Activated CD4-positive, alpha-beta T cell treated with anti-CD3 and anti-CD28 coated beads for 24 hours (primary cell): ENCODE data around the gene TP63.
"Not testable (repeated sequence)": the region's sequence is repeated elsewhere in the genome, so short reads cannot be mapped to it uniquely, and the experiment has no call there.

ENCODE experiments used
- DNase-seq, 2 donors: peaks; one replicate each; pipeline ENCODE4 v3.0.0-alpha.2; 2020; ENCODE audit warnings: low read depth in 2 of 2

The TP63 gene

DNA sequence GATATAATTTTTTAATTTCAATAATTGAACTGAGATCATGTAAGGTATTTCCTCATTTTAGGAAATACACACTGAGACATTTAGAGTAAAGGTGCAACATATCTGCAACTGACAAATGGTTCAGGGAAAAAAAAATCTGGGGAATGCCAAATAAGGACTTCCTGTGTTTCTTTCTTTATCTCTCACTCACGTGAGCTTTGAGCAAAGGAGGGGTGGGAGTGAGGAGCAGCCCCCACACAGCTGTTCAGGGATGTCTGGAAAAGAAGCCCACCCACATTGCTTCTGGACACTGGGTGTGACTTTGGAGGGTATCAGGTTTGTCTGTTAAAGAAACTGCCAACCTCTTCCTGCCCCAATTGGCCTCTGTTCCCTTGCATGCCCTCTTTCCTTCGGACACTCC is 5.6 kb upstream of the TP63 start:
- DNase-seq, result no peak

- no peak for DNase-seq
These were observed 4.9 kb upstream of the TP63 start for GRCh38 chr3:189626286-189626685.

DNA sequence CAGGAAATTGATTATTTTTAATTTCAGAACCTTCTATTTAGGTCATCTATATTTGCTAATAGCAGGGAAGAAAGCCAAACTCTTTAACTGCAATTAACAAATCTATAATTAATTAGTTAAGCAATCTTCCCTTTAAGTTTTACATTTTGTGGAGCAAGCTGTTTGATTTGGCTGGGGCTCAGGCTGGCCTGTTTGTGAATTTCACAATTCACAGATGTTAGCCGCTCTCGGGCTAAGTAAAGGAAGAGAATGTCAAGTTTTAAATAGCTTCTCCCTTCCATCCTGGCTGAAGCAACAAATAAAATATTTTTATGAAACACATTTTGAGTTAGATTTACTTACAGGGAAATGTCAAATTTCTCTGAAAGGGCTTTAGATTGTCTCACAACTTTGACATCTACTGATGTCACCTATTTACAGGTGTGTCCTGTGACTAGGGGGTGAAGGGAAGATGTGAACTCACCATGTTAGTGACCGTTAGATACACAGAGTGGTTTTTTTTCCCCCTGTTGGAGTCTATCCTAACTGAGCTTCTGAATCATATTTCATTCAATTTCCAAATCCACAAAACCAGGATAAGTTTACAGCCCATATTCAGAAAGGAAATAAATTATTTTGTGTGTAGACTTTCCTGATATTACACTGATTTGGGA is 1.3 kb upstream of the TP63 start:
- no peak for DNase-seq

DNA sequence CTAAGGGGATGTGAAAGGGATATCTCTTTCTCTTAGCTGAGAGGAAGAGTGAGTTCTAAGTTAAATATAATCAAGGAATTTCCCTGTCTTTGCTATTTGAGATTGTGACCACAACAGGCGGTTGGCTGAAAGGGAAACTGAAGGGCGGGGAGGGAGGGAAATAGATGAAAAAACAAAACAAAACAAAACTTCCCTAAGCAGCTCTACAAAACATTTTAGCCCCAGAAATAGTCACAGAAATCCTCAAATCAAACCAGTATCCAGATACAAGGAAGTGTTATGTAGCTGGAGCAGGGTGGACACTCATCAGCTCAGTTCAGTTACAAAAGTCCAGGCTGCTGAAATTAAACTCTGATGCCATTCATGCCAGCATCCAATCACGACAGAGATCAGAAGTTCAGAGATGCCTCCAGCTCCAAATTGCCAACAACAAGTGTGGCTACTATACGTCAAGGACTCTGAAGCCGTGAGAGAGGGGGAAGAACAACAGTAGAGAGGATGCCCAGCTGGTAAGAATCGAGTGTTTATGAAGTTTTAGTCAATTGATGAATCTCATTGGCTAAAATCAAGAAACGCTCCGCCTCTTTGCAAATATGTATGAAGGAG is 319 bp upstream of the TP63 start:
- no peak for DNase-seq

GRCh38 chr3:189631409-189631808 is 220 bp downstream of the TP63 start:
- no peak for DNase-seq

DNA sequence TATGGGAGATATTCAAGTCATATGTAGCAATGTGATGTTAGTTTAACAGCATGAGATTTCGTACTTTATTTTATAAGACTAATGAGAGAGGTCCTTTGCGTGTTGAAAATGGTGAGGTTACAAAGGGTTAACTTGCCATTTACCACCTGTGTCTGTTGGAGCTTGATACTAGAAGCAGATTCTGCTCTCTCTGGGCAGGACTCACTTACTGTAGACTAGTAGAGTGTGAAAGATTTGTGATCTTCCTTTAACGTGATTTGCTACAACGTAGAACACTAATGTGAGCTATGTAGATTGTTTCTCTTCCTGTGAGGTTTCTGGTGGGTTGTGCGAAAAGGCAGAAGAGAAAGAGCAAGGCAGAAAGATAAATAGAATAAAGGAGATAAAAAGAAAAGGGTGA is 1.1 kb downstream of the TP63 start:
- no peak for DNase-seq

- DNase-seq, result no peak
These were observed 4.2 kb downstream of the TP63 start for GRCh38 chr3:189635339-189635738.

DNA sequence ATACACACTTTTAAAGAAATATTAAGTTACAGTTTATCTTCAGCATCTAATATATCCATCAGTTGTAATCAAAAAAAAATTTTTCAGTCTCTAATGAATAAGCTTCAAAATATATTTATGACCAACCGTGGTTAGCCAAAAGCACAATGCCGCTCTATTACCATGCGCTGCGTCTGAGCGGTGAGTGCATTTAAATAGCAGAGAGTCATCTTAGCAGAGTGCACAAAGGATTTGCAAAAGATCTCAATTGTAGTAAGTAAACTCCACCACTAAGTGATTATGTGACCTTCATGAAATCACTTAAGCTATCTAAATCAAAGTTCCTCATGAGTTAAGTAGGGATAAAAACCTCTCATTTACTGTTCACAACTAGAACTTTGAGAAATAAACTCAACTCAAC is 4.9 kb downstream of the TP63 start:
- no peak for DNase-seq

DNA sequence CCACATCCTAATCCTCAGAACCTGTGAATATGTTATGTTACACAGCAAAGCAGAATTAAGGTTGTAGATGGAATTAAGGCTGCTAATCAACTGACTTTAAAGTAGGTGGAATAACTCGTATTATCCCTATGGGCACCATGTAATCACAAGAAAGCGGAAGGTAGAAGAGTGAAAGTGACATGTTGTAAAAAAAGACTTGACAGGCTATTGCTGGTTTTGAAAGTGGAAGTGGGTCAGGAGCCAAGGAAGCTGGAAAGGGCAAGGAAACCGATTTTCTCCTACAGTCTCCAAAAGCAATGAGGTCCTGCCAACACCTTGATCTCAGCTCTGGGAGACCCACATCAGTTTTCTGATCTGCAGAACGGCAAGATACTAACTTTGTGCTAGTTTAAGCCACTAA is 6.6 kb downstream of the TP63 start:
- no peak for DNase-seq

DNA sequence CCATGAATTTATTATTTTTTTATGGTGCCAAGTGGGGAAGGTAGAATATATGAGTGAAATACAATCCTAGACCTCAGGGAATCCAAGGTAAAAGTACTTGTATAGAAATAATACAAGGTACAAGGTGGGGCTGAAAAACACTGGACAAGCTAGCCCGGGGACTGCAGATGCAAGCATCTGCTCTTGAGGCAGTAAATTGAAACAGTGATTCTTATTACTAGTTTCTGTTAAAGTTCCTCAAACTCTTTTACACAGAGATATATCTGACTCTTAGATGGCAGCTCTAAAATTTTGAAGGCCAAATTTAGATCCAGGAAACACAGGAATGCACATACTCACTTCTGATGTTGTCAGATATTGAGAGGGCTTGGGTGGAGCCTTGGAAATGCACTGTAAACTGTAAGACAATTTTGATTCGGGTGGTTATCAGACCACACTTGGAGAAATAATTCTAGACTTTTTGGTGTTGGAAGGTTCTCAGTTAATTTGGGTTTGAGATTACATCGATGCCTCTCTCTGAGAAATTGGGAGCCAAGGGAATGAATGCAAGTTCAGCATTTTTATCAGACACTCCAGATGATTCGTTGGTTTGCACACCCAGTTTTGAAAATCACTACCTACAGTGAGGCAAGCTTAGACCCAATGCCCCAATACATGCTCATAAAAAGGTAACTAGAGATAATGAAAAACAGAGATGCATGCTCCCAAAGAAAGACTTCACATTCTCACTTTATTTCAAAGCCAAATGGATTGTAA is 7.3 kb downstream of the TP63 start:
- no peak for DNase-seq

DNA sequence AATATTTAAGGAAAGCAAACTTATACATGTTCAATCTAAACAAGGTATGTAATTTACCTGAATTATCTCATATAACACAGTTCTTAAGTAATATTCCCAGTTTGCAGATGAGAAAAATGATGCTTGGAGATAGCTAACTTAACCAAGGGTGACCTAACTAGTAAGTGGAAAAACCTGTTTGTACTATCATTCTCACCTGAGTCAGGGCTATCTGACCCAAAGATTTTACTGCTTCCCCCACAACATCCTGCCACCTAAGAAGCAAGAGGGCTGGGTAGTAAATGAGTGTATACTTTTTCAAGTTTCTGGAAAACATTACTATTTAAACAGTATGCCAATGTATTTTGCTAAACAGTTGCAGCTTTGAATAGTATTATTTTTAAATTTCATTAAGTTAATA is 10.6 kb downstream of the TP63 start:
- DNase-seq, result no peak

- DNase-seq, result no peak
These were observed 15.8 kb downstream of the TP63 start for GRCh38 chr3:189646853-189647542.

- DNase-seq, result no peak
These were observed 20.9 kb downstream of the TP63 start for GRCh38 chr3:189652042-189652441.

DNA sequence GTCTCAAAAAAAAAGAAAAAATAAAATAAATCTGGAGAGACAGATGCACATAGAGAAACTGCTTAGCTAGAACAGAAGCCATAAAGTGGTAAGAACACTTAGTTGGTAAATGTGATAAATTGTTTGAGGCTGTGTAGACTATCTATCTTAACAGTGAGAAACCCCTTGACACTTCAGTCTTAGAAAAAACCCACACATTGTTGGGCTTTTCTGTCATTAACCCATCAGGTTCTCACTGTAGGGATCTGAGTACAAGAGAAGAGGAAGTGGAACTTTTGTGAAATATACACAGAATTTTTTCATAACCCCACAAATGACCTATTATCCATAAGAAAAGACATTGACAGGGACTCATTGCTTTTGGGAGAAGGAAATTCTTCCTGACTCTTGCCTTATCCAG is 24.4 kb downstream of the TP63 start:
- no peak for DNase-seq

DNA sequence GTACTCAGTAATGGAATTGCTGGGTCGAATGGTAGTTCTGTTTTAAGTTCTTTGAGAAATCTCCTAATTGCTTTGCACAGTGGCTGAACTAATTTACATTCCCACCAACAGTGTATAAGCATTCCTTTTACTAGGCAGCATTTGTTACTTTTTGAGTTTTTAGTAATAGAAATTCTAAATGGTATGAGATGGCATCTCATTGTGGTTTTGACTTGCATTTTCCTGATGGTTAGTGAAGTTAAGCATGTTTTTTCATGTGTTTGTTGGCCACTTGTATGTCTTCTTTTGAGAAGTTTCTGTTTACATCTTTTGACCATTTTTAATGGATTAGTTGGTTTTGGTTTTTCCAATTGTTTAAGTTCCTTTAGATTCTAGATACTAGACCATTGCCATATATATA is 28.4 kb downstream of the TP63 start:
- DNase-seq, result no peak

GRCh38 chr3:189664311-189664710 is 33.1 kb downstream of the TP63 start:
- no peak for DNase-seq

- not testable (repeated sequence) for DNase-seq
These were observed 41.2 kb downstream of the TP63 start for GRCh38 chr3:189672346-189672745.

GRCh38 chr3:189673535-189673934 is 42.3 kb downstream of the TP63 start:
- no peak for DNase-seq

DNA sequence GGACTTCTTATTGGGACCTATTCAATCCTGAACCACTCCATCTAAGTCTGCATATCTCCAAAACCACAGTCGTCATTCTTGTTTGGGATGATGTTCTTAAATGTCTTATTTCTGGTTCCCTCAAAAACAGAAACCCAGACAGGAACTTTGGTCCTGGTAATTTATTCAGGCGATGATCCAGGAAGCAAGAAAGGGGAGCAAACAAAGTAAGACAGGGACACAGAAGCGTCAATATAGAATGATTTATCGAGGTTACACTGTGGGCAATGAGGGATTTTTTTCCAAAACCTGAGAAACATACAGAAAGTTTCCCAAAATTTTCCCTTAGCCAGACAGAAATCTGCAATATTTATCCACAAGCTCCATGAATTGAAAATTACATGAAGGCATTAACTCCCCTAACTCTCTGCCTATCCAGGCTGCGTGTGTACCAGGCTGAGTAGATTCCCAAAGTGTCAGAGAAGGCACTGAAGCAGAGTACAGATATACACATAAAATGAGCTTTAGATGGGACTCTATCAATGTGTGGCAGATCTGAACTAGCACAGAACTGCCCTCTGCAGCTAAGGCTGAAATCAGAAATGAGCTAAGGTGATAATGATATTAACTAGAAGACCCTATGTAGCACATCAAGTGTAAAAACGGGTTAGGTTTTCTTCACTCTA is 43.2 kb downstream of the TP63 start:
- DNase-seq, result no peak

- no peak for DNase-seq
These were observed 46.5 kb downstream of the TP63 start for GRCh38 chr3:189677667-189678066.

GRCh38 chr3:189680723-189681122 is 49.5 kb downstream of the TP63 start:
- no peak for DNase-seq
